Activated CD4-positive, CD25-positive, alpha-beta regulatory T cell treated with anti-CD3 and anti-CD28 coated beads, Interleukin-2, amount 50 U/mL, for 24 hours (primary cell): ENCODE measurements around the gene LRPAP1.
"Not testable (repeated sequence)": the region's sequence is repeated elsewhere in the genome, so short reads cannot be mapped to it uniquely, and the experiment has no call there.

Experiments
- ATAC-seq, 2 donors: fragments of 150-1000 bp; cut with Tn5 transposase; one replicate each; pipeline ENCODE4 v1.10.0; 2021; ENCODE audit warnings: mild to moderate bottlenecking in 1 of 2, moderate library complexity in 1 of 2

LRPAP1 gene

DNA sequence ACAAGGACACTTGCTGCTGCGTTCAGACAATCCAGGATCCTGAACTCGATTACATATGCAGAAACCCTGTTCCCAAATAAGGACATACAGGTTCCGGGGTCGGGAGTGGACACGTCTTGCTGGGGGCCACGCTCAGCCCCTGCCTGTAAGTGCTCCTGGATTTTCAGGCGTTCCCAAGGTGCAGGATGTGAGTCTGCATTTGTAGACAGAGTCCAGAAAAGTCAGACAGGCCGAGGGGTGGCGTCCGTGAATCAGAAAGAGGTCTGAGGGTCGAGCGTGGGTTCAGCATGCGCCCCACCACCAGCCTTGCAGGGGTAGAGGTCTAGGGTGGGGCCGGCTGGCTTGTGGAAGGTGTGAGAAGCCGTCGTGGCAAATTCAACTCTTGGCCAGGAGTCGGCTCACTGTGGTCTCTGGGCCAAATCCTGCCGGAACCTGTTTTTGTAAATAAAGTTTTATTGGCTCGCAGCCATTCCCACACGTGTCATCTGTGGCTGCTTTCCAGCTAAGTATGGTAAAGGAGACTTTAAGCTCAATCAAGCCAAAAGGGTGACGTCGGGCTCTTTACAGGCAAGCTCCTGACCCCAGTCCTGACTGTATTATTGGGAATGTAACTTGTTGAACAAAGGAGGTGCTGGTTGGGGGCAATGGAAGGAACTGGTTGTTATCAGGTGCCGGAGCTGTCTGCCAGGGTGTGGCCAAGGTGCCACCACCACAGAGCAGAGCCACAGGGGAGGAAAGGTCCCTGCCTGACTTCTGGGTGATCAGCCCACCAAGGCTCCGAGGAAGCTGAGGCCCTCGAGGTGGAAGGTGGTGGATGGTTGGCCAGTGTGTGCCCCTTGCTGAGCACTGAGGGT, 61.8 kb downstream of the LRPAP1 start:
- no peak for ATAC-seq

DNA sequence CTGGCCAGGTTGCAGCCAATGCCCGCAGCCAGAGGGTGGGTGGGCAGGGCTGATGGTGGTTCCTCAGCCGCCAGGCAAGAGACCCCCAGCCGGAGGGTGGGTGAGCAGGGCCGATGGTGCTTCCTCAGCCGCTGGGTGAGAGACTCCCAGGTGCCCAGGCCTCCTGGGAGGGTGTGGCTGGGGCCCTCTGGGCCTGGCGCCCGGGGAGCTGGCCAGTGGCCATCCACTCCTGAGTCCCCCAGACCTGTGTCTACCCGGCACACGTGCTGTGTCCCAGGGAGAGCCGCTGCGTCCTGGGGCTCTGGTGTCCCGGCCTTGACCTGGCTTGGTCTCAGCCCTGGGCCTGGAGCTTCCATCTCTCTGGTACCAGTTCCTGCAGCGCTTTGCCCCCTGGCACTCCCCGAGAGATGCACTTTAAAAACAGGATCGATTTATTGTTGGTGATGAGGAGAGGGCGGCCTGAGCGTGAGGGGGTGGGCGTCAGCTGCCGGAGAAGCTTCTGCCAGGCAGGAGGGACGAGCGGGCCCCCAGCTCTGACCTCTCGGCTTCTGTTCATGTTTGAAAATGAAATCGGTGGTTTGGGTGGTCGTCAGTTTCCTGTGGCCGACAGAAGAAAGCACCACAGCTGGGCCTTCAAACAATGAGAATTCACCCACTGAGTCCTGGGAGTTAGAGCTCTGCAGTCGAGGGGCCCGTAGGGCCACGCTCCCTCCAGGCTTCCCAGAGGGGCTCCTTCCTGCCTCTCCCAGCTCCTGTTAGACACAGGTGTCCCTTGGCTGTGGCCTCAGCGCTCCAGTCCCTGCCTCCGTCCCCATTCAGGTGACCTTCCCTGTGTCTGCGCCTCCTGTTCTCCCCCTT, 62.6 kb downstream of the LRPAP1 start:
- no peak for ATAC-seq

DNA sequence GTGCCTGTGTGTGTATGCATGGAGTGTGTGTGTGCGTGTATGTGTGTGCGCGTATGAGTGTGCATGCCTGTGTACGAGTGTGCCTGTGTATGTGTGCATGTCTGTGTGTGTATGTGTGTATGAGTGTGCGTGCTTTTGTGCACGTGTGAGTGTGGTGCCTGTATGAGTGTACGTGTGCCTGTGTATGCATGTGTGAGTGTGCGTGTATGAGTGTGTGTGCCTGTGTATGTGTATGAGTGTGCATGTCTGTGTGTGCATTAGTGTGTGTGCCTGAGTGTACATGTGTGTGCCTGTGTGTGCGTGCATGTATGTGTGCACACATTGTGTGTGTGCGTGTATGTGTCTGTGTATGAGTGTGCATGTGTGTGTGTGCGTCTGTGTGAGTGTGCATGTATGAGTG, 63.4 kb downstream of the LRPAP1 start:
- no peak for ATAC-seq

DNA sequence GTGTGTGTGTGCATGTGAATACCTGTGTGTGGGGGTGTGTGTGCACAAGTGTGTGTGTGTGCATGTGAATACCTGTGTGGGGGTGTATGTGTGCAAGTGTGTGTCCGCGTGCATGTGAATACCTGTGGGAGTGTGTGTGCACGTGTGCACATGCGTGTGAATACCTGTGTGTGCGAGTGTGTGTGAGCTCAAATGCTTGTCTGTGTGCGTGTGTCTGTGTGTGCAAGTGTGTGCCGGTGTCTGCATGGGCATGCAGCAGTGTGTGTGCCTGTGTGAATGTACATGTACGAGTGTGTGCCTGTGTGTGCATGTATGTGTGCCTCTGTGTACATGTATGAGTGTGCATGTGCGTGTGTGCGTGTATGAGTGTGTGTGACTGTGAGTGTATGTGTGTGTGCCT, 64.1 kb downstream of the LRPAP1 start:
- ATAC-seq, result no peak

DNA sequence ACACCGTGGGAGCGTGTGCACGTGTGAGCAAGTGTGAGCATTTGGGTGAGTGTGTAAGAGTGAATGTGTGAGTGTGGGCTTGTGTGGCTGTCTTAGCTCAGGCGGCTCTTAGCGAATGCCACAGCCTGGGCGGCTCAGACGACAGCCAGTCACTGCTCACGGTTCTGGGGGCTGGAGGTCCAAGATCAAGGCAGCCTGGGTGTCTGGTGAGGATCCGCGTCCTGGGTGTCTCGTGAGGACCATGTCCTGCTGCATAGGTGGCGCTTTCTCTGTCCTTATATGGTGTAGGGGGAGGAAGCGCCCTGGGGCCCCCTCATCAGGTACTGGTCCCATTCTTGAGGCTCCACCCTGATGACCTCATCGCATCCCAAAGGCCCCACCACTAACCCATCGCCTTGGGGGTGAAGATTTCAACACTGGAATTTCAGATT, 64.6 kb downstream of the LRPAP1 start:
- ATAC-seq, result no peak

DNA sequence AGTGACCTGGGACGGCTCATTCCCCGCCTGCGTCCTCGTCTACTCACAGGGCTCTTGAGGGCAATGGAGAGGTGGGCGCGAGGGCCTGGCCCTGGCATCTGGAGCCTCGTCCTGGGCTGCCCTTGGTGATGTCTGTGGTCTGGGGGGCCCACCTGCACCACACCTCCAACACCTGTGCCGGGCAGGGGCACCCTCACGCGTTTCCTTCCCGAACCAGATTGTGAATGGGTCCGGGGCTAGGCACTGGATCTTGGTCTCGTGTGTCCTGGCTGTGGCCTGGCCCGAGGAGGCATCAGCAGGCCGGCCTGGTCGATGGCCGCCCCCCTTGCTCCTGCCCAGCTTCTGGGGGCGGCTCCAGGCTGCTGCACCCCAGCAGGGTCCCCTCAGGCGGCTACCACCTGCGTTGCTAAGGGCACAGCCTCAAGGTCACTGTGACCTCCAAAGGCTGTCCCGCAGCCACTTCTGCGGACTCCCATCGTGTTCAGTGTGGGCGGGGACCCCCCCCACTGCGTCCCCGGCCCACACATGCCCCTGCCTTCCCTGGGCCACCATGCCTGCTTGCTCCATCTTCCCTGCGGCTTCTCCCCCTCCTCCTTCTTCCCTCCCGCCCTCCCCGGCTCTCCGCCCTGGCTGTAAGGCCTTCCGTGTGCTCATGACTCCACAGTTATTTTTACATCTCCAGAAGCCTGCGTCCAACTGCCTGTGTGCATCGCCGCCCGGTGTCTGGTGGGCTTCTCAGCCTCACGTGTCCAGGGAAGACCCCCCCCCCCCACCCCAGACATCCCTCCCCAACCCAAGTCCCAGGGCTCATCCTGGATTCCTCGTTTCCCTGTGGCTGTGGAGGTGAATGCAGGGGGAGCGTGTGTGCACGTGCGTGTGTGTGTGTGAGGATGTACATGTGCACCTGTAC, 65.3 kb downstream of the LRPAP1 start:
- no peak for ATAC-seq

DNA sequence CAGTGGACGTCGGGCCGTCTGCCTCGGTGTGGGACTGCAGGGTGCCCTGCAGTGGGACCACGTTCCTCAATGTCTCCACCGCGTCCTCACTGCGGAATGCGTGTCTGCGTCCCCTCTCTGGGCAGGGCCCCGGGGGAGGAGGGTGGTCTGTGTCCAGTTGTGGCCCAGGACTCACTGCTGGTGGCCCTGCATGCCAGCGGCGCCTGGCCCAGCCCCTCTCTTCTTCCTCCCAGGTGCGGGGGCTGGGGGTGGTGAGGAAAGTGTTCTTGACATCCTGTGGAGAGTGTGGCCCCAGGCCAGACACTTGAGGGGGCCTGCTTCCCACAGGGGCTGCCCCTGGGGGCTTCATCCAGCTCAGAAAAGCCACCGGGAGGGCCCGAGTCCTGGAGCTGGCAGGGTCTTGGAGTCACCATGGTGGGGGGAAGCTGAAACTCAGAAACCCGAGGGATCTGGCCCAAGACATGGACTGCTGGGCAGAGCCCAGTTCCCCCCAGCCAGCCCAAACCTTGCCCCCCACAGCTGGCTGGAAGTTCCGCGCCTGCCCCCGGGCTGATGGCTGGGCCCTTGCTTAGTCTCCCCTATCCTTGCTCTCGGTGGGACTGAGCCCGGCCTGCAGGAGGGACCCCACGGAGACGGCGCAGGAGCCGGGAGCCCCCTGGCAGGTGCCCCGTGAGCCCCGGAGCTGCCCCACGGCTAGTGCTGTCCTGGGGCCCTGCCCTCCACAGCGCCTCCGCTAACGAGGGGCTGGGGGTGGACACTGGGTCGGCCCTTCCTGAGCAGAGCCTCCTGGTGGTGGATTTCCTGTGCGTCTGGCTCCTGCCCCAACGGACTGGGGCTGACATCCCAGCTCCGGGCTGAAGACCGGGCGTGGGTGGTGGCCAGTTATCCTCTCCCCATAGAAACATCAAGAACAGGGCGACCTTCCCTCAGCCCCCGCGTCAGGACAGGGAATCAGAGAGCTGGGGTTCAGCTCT, 66.2 kb downstream of the LRPAP1 start:
- ATAC-seq, result no peak

DNA sequence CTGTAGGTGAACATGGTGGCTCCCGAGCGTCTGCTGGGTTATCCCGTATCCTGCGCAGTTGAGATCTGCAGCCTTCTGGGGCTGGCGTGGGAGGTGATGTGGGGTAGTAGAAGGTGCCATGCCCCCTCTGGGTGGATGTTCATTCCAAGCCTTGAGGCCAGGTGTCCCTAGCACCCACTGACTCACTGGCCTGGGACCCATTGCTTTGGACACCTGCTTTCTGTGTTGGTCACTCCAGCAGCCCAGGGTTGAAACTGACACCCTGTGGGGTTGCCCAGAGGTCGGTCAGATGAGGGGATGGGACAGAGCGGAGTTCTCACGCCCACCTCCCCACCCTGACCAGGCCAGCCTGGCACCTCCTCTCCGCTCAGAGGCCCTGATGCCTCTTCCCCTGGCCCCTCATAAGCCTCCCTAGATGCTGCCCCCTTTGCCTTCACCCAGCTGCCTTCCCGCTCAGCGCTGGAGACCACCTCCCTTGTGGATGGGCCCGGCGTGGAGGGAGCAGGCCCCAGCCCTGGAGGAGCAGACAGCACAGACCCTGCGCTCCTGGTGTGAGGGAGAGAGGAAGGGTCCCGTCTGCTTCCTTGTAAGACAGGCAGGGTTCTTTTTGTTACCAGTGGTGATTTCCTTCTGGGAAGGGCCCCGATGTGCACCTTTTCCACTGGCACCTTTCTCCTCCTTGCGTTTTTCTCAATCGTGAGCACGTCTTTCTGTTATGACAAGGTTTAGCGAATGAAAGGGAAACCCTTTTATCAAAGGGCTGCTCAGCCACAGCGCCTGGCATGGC, 67.1 kb downstream of the LRPAP1 start:
- ATAC-seq, result no peak

DNA sequence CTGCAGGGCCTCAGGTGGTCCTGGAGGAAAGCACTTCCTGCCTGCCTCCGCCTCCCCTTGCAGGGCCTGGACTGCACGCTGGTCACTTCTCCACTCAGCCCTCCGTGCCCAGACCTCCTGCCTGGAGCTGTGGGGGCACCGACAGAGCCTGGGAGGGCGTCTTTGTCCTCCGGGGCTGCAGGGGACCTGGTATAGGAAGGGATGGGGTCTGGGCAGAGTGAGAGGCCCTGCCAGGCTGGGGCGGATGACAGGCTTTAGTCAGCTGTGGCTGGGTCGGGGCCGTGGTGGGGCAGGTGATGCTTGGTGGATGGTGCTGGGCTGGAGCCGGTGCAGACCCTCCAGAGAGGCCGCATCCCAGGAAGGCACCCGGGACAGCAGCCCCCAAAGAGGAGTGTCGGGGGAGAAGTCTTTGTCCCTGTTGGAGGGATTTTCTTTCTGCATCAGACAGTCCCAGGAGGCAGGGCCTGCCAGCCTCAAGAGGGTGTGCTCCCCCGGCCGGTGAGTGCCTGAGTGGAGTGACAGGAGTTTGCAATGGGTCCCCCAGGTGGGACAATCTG, 67.8 kb downstream of the LRPAP1 start:
- ATAC-seq, result no peak

DNA sequence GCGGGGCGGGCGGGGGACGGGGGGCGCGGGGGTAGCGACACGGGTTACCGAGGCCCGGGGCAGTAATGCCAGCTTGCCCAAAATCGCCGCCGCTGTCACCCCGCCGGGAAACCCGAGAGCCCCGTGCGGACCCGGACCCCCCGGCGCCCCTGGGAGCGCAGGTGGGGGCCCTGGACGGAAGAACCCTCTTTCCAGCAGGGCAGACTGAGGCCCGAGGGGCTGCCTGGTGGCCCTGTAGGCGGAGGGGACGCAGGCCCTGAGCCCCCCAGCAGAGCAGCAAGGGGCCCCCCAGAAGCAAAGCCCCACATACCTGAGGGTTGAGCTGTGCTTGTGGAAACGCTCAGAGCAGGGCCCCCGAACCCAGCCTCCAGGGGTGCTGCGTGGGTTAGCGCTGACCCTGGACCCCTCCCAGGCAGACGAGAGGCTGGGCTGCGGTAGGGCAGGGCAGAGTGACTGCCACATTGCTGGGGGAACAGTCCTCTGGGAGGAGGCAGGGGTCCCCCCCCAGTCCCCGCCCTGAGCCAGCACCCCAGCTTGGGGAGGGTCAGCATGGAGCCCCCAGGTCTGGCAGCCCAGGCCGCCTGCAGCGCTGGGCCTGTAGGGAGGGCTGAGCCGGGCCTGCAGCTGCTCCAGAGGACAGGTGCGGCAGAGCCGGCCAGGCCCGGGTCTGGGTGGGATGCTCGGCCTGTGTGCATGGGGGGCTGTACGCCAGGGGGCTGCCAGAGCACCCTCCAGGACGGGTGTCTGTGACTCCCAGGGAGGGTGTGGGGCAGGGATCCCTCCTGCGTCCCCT, 68.5 kb downstream of the LRPAP1 start:
- no peak for ATAC-seq

DNA sequence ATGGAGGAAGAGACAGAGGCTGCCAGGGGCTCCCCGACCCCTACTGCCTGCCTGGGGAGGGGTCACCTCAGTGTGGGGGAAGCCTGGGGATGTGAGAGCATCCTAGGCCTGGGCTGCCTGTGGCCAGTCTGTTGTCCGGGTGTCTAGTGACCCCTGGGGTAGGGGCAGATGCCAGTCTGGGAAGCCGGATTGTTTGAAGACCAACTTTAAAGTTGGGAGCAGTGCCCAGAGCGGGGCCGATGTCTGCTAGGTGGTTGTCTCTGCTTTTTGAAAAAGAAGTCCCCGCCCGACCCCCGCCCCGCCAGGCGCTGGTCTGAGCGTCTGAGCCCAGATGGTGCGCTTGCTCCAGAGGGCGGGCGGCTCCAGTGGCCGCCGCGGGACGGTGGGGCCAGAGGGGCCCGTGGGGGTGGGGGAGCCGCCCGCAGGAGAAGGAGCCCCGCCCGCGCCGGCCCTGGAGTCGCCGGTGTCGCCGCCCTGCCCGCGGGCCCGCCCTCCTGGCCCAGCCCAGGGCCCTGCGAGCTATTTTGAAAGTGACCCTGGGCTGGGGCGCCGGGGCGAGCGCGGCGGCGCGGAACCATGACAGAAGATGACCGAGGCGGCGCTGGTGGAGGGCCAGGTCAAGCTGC, 69.3 kb downstream of the LRPAP1 start, which contains the start of gene DOK7:
Gene DOK7 (plus strand): TSS at position 517 of the 626 bp plus-strand sequence. CDS start 70 bp downstream, at position 587.
- ATAC-seq, result no peak

DNA sequence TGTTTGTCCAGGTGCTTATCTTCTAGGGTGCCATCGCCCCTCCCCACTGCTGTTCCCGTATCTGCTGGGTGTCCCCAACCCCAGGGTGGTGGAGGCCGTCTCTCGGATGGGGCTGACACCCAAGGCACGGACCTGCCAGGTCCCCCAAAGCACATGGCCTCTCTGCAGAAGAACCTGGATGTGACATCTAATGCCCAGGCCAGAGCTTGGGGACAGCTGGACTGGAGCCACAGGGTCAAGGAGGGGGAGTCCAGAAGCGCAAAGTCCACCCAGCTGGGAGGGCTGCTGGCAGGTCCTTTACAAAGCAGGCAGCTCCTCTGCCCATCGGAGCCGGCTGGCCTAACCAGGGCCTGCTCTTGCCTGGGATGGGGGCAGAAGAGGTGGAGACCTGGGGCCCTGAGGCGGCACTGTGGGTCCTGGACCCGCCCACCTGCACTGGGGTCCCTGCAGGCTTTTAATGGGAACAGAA, 69.9 kb downstream of the LRPAP1 start:
- no peak for ATAC-seq

DNA sequence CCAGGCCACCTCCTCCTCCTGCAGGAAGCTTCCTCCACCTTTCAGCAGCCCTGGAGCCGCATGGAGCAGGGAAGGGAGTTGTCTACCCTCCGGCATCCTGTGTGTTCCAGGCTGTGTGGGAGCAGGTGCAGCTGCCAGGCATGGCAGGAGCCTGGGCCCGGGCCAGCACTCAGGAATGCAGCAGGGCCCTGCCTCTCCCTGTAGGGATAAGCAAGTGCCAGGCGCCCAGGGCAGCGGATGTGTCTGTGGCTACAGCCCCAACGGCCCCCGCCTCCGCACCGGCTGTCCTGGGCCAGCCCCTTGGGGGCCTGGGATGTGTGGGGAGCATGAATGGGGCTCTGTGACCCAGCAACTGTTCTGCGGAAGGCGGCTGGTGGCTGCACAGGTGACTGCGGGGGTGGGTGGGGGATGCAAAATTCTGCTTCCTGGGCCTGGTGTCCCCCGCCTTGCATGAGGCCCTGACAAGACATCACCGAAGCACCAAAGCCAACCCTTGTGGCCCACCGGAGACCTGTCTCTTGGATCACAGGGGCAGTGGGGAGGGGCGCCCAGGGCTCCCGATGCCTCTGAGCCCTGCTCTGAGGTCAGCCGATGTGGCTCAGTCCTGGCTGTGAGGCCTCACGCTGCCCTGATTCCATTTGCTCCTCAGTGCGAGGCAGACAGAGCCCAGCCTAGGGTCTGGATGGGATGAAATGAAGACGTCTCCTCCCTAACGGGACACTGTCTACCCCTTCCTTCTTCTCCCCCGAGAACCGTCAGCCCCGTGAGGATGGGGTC, 70.5 kb downstream of the LRPAP1 start:
- no peak for ATAC-seq

DNA sequence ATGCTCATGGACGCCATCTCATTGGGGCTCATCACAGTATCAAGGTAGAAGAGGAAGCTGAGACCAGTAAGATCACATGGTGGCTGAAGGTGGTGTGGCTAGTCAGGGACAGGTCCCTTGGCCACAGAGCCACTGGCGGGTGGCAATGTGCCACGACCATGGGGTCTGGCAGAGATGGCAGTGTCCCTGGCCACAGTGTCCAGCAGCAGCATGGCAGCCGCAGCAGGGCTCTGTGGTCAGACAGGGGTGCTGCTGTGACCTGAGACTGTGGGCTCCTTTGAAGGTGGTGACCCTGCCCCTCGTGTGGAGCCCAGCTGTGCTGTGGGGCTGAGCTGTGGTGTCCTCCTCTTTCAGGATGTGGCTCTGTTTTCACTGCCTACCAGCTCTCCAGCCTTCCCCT, 71.3 kb downstream of the LRPAP1 start:
- no peak for ATAC-seq

DNA sequence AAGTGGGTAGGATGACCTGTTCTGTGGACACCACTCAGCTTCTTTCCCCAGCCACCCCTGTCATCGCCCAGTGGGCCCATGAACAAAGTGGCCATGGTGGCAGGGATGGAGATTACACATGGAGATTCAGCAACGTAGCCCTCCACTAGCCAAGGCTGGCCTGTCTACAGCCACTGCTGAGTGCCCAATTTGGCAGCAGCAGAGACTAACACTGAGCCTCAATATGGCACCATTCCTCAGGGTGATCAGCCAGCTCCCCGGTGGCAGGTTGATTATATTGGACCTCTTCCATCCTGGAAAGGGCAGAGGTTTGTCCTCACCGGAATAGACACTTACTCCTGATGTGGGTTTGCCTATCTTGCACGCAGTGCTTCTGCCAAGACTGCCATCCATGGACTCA, 73.1 kb downstream of the LRPAP1 start:
- not testable (repeated sequence) for ATAC-seq

DNA sequence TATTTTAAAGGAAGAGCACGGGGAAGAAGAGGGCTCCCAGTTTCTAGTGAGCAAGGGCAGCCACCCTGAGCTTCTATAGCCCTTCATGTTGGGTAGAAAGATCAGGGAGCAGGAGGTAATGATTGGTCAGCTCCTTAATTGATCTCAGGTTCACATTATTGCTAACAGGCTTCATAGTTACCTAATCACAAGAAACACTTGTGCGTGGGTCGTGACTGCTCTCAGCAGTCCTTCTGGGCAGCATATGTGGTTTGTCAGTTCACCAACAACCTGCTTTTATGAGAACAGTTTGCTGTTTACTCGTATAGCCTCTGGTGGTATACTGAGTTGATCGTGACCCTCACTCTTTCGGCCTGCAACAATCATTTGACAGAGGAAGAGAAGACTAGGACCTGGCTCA, 73.9 kb downstream of the LRPAP1 start:
- ATAC-seq, result no peak

DNA sequence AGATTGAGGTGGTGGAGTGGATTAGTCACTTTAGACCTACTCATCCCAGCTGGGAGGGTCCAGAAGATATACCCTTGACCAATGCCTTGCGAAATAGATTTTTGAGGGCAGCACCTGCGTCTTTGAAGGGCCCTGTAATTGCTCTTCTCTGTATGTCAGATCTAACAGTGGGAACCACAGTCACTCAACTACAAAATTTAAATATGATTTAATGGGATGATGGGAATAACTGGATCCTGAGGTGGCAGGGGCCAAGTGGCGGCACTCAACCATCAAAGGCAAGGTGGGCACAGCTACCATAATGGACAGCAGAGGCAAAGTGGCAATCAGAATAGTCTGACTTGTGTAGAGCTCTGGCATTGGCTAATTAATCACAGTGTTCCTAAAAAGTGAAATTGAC, 76.6 kb downstream of the LRPAP1 start:
- not testable (repeated sequence) for ATAC-seq
